ENCODE measurements around the gene RAPH1. TPM values are rescaled to one million over a fixed set of nuclear protein-coding genes. Genes with fewer than 3 reads are reported as not detected.
"Not testable (repeated sequence)": the region's sequence is repeated elsewhere in the genome, so short reads cannot be mapped to it uniquely, and the experiment has no call there.

The RAPH1 gene
- total RNA-seq, 2 experiments from 2014 or later = 1.9 to 2.3 TPM

DNA sequence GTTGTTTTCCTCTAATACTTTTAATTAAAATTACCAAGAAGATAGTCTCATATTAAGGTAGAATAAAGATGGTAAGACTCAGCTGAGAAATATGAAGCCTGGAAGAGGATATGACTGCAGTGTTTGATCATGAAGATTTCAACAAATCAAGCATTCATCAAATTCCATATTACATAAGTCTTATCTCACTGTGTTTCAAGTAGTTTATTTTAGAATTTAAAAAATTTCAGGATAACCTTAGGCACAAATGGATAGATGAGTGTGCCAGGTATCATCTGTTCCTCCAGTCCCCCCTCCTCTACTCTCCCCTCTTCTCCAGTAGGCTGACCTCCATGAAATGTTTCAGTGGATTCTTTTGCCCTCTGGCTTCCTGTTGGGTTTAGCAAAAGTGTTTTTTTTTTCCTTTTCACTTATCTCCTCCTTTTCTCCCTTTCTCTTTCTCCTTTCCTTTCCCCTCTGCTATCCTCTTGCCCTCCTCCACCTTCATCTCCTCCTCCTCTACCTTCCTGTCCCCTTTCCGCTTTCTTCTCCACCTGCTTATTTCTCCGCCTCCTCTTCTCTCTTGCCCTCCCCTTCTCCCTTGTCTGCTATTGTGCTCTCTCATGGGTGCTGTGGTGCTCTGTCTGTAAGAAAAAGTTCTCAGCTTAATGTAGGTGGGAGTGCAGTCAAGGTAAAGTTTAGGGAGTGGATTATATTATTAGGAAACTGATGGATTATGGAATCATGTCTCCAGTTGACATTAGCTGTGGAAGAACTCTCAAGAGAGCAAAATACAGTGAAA lies 134.1 kb downstream of the RAPH1 start:
- Mint-ChIP-seq H3K4me3 (no peak overlapping the region), H3K27ac (no peak overlapping the region), H3K36me3 (peaks cover 24% of the 10 kb centered on the region)

GRCh38 chr2:203399031-203399430 lies 136.1 kb downstream of the RAPH1 start:
- peaks cover 23% of the 10 kb centered on the region for H3K36me3 Mint-ChIP-seq
- no peak for DNase-seq
- H3K4me1 Mint-ChIP-seq = no peaks in the 10 kb centered on the region
- no peak overlapping the region for H3K4me3 Mint-ChIP-seq
- H3K27me3 Mint-ChIP-seq = no peaks in the 10 kb centered on the region
- H3K9me3 Mint-ChIP-seq = peaks cover 6% of the 10 kb centered on the region
- H3K27ac Mint-ChIP-seq = no peak overlapping the region

More for the DNA sequence above, 134.1 kb downstream of the RAPH1 start:
- Mint-ChIP-seq H3K4me1 (no peaks in the 10 kb centered on the region), H3K27me3 (no peaks in the 10 kb centered on the region), H3K9me3 (peaks cover 6% of the 10 kb centered on the region)
- no peak for DNase-seq

DNA sequence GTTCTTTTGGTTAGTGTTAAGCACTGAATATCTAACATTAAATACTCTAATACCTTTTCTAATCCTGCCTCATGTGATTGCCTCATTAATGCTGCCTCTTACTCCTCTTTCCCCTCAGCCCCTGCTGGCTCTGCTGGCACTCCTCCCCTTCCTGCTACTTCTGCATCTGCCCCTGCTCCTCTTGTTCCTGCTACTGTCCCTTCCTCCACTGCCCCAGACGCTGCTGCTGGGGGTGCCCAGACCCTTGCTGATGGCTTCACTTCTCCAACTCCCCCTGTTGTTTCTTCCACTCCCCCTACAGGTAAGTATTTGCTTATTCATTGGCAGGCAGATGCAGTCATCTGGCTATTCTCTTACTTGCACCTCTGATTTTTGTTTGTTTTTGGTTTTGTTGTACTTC lies 138.4 kb downstream of the RAPH1 start:
- Mint-ChIP-seq H3K4me3 (no peak overlapping the region), H3K27ac (no peak overlapping the region), H3K4me1 (no peaks in the 10 kb centered on the region), H3K9me3 (peaks cover 6% of the 10 kb centered on the region), H3K27me3 (no peaks in the 10 kb centered on the region), H3K36me3 (peaks cover 22% of the 10 kb centered on the region)
- no peak for DNase-seq

DNA sequence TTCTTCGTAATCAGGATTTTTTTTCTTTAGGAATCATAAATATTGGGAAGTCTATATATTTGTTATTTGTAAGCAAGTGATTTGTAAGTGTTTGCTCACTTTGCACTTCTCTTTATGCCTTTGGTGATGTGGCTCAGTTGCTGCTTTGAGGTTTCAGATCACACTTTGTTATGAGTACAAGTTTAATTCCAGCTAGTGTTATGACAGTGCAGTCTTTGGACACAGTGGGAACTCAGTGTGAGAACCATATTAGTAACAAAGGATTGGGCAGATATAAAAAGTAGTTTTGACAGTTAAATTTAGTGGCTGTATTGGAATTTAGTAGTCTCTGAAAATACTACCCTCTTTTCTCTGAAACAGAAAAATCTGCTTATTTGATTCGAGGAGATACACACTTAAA lies 139.2 kb downstream of the RAPH1 start:
- H3K4me3 Mint-ChIP-seq = no peak overlapping the region
- H3K4me1 Mint-ChIP-seq = no peaks in the 10 kb centered on the region
- H3K27me3 Mint-ChIP-seq = no peaks in the 10 kb centered on the region
- peaks cover 22% of the 10 kb centered on the region for H3K36me3 Mint-ChIP-seq
- no peak for DNase-seq
- peaks cover 6% of the 10 kb centered on the region for H3K9me3 Mint-ChIP-seq
- H3K27ac Mint-ChIP-seq = no peak overlapping the region

DNA sequence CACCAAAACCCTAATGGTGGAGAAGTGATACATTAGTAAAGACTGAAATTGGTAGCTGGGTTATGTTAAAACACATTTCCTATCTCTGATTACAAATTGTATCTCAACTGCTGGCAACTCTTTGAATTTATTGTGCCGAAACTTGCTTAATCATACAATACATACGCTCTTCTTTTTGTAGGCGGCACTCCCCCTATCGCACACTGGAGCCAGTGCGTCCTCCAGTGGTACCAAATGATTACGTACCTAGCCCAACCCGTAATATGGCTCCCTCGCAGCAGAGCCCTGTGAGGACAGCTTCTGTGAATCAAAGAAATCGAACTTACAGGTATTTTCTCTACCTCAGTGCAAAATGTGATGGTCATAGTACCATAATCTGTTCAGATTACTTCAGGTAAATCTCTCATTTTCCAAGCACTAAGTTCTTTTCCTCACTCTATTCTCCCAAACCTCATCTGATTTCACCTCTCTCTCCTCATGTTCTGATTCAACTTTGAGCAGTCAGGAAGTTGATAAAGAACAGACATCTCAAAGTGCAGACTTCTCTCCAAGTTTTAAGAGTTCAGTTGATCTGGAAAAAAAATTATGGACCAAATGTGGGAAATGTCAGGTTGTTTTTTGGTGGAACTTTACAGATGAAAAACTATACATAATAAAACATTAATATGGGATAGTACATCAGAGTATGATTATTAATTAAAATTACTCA lies 140.4 kb downstream of the RAPH1 start:
- H3K27me3 Mint-ChIP-seq = no peaks in the 10 kb centered on the region

GRCh38 chr2:203388153-203388552 lies 146.9 kb downstream of the RAPH1 start:
- not testable (repeated sequence) for H3K4me1 Mint-ChIP-seq, H3K27me3 Mint-ChIP-seq, H3K36me3 Mint-ChIP-seq, H3K27ac Mint-ChIP-seq, H3K4me3 Mint-ChIP-seq, DNase-seq, H3K9me3 Mint-ChIP-seq

More for the DNA sequence above, 140.4 kb downstream of the RAPH1 start:
- H3K4me1 Mint-ChIP-seq = no peaks in the 10 kb centered on the region
- peaks cover 22% of the 10 kb centered on the region for H3K36me3 Mint-ChIP-seq
- no peak for DNase-seq
- no peak overlapping the region for H3K4me3 Mint-ChIP-seq
- no peak overlapping the region for H3K27ac Mint-ChIP-seq
- peaks cover 6% of the 10 kb centered on the region for H3K9me3 Mint-ChIP-seq

DNA sequence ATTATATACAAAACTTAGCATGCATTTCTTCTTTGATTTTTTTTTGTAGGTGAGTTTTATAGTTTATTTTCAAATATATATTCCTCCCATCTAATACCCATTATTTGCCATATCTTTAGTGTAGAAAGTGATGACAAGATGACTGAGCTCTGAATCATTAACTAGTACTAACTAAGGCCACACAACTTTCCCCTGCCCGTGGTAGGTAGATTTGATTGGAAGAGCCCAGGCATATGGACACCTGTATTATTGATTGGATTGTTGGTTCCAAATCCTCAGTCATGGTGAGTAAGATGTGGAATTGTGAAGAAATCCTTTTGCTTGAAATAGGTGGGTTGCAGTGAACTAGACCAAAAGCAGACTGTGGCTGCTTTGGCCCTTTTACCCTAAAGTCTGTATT lies 152.1 kb downstream of the RAPH1 start:
- Mint-ChIP-seq H3K4me3 (no peak overlapping the region), H3K4me1 (no peaks in the 10 kb centered on the region), H3K36me3 (peaks cover 5% of the 10 kb centered on the region), H3K9me3 (no peaks in the 10 kb centered on the region), H3K27ac (no peak overlapping the region), H3K27me3 (no peaks in the 10 kb centered on the region)
- no peak for DNase-seq

DNA sequence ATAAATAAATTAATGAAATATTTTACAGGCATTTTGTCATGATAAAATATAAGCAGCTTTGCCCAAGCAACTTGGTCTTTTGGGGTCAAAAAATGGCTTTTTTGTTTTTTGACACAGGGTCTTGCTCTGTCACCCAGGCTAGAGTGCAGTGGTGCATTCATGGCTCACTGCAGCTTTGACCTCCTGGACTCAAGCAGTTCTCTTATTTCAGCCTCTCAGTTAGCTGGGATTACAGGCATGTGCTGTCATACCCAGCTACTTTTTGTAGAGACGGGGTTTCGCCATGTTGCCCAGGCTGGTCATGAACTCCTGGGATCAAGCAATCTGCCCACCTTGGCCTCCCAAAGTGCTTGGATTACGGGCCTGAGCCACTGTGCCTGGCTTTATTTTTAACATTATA lies 155.9 kb downstream of the RAPH1 start:
- no peaks in the 10 kb centered on the region for H3K27me3 Mint-ChIP-seq
- H3K36me3 Mint-ChIP-seq = no peaks in the 10 kb centered on the region
- DNase-seq = no peak

GRCh38 chr2:203376173-203376572 lies 158.9 kb downstream of the RAPH1 start:
- Mint-ChIP-seq H3K27me3 (no peaks in the 10 kb centered on the region), H3K4me1 (peaks cover 4% of the 10 kb centered on the region), H3K36me3 (peaks cover 4% of the 10 kb centered on the region), H3K4me3 (no peak overlapping the region), H3K9me3 (no peaks in the 10 kb centered on the region), H3K27ac (no peak overlapping the region)
- DNase-seq = no peak

More for the DNA sequence above, 155.9 kb downstream of the RAPH1 start:
- no peak overlapping the region for H3K27ac Mint-ChIP-seq
- H3K4me1 Mint-ChIP-seq = peaks cover 4% of the 10 kb centered on the region
- no peak overlapping the region for H3K4me3 Mint-ChIP-seq
- H3K9me3 Mint-ChIP-seq = no peaks in the 10 kb centered on the region

GRCh38 chr2:203372706-203373105 lies 162.4 kb downstream of the RAPH1 start:
- H3K4me1 Mint-ChIP-seq, H3K4me3 Mint-ChIP-seq: not testable (repeated sequence)
- peaks cover 11% of the 10 kb centered on the region for H3K36me3 Mint-ChIP-seq

DNA sequence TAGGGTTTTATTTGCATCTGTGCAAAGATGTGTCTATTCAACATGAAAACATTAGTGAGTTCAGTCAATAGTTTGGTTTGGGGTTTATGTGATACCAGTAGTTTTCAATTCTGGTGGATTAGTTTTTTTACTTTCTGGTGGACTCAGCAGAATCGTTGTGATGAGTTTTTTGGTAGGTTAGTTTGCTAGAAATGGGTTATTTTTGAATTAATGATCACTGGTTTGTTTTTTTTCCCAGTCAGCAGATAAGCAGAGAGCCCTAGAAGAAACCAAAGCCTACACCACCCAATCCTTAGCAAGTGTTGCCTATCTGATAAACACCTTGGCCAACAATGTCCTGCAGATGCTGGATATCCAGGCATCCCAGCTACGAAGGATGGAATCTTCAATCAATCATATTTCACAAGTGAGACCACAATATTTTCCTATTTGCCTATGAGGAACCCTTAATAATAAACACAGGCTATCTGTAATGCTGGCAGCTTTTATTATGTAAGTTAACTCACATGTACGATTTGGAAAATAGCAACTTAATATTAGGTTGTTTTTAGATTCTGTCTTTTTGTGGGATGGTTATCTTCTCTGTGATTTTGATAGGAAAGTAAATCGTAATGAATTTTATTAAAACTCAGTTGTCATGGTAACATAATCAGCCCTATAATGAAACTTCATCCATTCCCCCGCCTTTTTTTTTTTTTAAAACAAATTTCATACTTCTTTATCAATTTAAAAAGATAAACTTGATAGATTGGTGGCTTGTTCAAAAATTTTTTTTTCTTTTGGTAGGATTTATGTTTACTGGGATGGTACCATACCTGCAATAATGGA lies 168.2 kb downstream of the RAPH1 start:
- H3K9me3 Mint-ChIP-seq = no peaks in the 10 kb centered on the region
- DNase-seq = no peak
- no peak overlapping the region for H3K4me3 Mint-ChIP-seq
- no peaks in the 10 kb centered on the region for H3K4me1 Mint-ChIP-seq
- H3K27ac Mint-ChIP-seq = no peak overlapping the region
- peaks cover 19% of the 10 kb centered on the region for H3K36me3 Mint-ChIP-seq
- no peaks in the 10 kb centered on the region for H3K27me3 Mint-ChIP-seq

More at GRCh38 chr2:203372706-203373105, 162.4 kb downstream of the RAPH1 start:
- not testable (repeated sequence) for H3K27ac Mint-ChIP-seq, H3K9me3 Mint-ChIP-seq, DNase-seq, H3K27me3 Mint-ChIP-seq

- DNase-seq = no peak
- peaks cover 6% of the 10 kb centered on the region for H3K4me1 Mint-ChIP-seq
- peaks cover 2% of the 10 kb centered on the region for H3K9me3 Mint-ChIP-seq
- H3K27me3 Mint-ChIP-seq = no peaks in the 10 kb centered on the region
- H3K4me3 Mint-ChIP-seq = no peak overlapping the region
- peaks cover 21% of the 10 kb centered on the region for H3K36me3 Mint-ChIP-seq
- H3K27ac Mint-ChIP-seq = no peak overlapping the region
Observed at GRCh38 chr2:203361922-203362321, 173.2 kb downstream of the RAPH1 start.

GRCh38 chr2:203361495-203361894 lies 173.6 kb downstream of the RAPH1 start:
- Mint-ChIP-seq H3K36me3 (peaks cover 17% of the 10 kb centered on the region), H3K4me3 (no peak overlapping the region), H3K27ac (no peak overlapping the region), H3K27me3 (no peaks in the 10 kb centered on the region), H3K4me1 (peaks cover 6% of the 10 kb centered on the region), H3K9me3 (peaks cover 2% of the 10 kb centered on the region)
- DNase-seq = no peak

DNA sequence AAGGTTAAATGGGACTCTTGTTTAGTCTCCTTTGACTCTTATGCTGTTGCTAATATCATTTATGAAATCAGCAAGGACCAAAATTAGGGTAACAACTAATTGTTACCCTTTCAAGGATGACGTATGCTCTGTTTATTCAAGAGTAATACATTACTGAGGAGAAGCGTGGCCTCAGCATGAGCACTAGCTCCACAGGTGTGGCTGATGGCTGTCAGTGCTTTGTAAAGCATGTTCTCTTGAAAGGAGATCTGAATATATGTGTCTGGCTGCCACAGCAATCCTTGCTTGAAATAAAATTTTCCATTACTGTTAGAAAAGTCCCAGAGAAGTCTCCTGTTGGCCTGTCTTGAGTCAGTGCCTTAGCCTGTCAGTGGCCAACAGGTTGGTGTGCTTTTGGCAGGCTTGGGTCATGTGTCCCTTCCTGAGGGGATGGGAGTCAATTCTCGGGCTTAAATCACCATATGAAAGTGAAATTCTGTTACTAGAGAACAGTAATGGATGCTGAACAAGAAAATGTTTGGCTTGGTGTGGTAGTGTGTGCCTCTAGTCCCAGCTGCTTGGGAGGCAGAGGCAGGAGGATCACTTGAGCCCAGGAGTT lies 174.2 kb downstream of the RAPH1 start:
- DNase-seq = no peak
- peaks cover 2% of the 10 kb centered on the region for H3K9me3 Mint-ChIP-seq
- H3K27ac Mint-ChIP-seq = no peak overlapping the region

DNA sequence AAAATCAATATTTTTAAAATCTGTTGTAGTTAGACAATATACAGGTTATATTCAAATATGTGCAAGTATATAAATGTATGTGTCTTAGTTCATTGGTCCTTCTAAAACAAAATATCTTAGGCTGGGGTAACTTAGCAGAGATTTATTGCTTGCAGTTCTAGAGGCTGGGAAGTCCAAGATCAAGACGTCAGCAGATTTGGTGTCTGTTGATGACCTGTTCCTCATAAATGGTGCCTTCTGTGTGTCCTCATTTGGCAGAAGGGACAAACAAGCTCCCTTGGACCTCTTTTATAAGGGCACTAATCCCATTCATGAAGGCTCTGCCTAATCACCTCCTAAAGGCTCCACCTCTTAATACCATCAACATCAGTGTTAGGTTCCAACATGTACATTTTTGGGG lies 175.7 kb downstream of the RAPH1 start:
- H3K9me3 Mint-ChIP-seq = peaks cover 2% of the 10 kb centered on the region
- no peak overlapping the region for H3K4me3 Mint-ChIP-seq
- no peaks in the 10 kb centered on the region for H3K27me3 Mint-ChIP-seq
- H3K4me1 Mint-ChIP-seq = peaks cover 6% of the 10 kb centered on the region
- no peak overlapping the region for H3K27ac Mint-ChIP-seq
- no peak for DNase-seq
- peaks cover 15% of the 10 kb centered on the region for H3K36me3 Mint-ChIP-seq

More for the DNA sequence above, 174.2 kb downstream of the RAPH1 start:
- Mint-ChIP-seq H3K4me3 (no peak overlapping the region), H3K27me3 (no peaks in the 10 kb centered on the region), H3K4me1 (peaks cover 6% of the 10 kb centered on the region), H3K36me3 (peaks cover 15% of the 10 kb centered on the region)

All from activated naive CD8-positive, alpha-beta T cell treated with anti-CD3 and anti-CD28 coated beads for 36 hours (primary cell).